Measurements from ENCODE around the gene GATA6. TPM values are rescaled to one million over a fixed set of nuclear protein-coding genes. Genes with fewer than 3 reads are reported as not detected.

Gene GATA6
- total and polyA plus RNA-seq, 7 experiments from 2014 or later, result 0.19 to 0.44 TPM; not detected in 5

DNA sequence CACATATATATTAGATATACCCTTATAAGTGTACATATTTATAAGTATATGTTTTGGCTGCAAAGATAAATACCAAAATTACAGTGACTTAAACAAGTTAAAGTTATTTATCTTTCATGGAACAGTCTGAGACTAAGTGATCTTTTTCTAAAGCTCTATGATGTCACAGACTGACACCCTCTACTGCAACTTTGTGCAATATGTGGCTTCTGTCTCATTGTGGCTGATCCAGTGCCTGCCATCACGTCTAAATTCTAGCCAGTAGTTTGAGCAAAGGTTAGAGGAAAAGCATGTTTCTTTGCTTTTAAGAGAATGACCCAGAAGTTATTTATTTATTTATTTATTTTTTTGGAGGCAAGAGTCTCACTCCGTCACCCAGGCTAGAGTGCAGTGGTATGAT lies 13.8 kb upstream of the GATA6 start:
- Mint-ChIP-seq H3K27ac (no peak overlapping the region), H3K4me1 (no peaks in the 10 kb centered on the region), H3K9me3 (no peaks in the 10 kb centered on the region), H3K36me3 (no peaks in the 10 kb centered on the region), H3K27me3 (peaks cover under 1 to 24% (median 14%) of the 10 kb centered on the region in 5 donors), H3K4me3 (no peak overlapping the region)
- no peak overlapping the region for H3K4me3 ChIP-seq (ENCODE audit: low read length)
- DNase-seq, result no peak
- no peaks in the 10 kb centered on the region for H3K9me3 ChIP-seq (ENCODE audit: control insufficient read depth in 2 of 3, low read length in 3 of 3)
- H3K27ac ChIP-seq (ENCODE audit: low read depth, low read length), result no peak overlapping the region
- intact Hi-C loops (cut with micrococcal nuclease), result no loop called here
- ChIA-PET POLR2A (no interaction called here), CTCF (no interaction called here)
- H3K4me1 ChIP-seq (ENCODE audit: control insufficient read depth in 2 of 2, insufficient read depth in 2 of 2, low read length in 2 of 2), result no peaks in the 10 kb centered on the region
- H3K27me3 ChIP-seq (ENCODE audit: control insufficient read depth in 2 of 2, insufficient read depth in 2 of 2, low read length in 2 of 2), result no peaks in the 10 kb centered on the region
- no peaks in the 10 kb centered on the region for H3K36me3 ChIP-seq (ENCODE audit: control insufficient read depth in 2 of 3, insufficient read depth in 3 of 3, low read length in 3 of 3)
- no peak for ATAC-seq

DNA sequence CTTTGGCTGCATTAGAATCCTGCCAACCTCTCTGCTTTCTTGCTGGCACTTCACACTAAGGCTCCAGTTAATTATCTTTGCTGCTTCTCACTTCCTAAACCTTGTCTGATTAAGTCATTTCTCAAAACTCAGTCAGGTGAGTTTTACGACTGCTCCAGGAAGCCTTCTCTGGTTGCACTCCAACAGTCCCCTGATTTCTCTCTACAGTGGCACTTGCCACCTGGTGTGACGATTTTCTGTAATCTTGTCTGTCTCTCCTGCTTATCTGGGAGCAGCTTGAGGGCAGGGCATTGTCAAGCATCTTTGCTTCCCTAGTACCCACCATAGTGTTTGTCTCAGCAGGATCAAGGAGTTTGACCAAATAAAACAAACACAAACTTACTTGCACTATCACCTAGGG lies 10.4 kb upstream of the GATA6 start:
- Mint-ChIP-seq H3K27ac (no peak overlapping the region), H3K9me3 (peaks cover 0 to 4% (median 0%) of the 10 kb centered on the region in 11 donors), H3K4me3 (no peak overlapping the region), H3K36me3 (no peaks in the 10 kb centered on the region), H3K27me3 (peaks cover 25 to 56% (median 43%) of the 10 kb centered on the region in 5 donors), H3K4me1 (no peaks in the 10 kb centered on the region)
- H3K4me1 ChIP-seq (ENCODE audit: control insufficient read depth in 2 of 2, insufficient read depth in 2 of 2, low read length in 2 of 2), result no peaks in the 10 kb centered on the region
- ATAC-seq (no peak), DNase-seq (no peak)
- intact Hi-C loops (cut with micrococcal nuclease), result no loop called here
- H3K4me3 ChIP-seq (ENCODE audit: low read length), result no peak overlapping the region
- no peaks in the 10 kb centered on the region for H3K36me3 ChIP-seq (ENCODE audit: control insufficient read depth in 2 of 3, insufficient read depth in 3 of 3, low read length in 3 of 3)
- H3K27ac ChIP-seq (ENCODE audit: low read depth, low read length), result no peak overlapping the region
- ChIA-PET CTCF (interaction anchor here (0.6 kb wide), 1 partner anchor 78 kb away, joined by 3 read pairs; no protein-coding TSS in a partner anchor), POLR2A (no interaction called here)
- H3K9me3 ChIP-seq (ENCODE audit: control insufficient read depth in 2 of 3, low read length in 3 of 3), result no peaks in the 10 kb centered on the region
- H3K27me3 ChIP-seq (ENCODE audit: control insufficient read depth in 2 of 2, insufficient read depth in 2 of 2, low read length in 2 of 2), result peaks cover 0 to 5% of the 10 kb centered on the region in 2 donors

DNA sequence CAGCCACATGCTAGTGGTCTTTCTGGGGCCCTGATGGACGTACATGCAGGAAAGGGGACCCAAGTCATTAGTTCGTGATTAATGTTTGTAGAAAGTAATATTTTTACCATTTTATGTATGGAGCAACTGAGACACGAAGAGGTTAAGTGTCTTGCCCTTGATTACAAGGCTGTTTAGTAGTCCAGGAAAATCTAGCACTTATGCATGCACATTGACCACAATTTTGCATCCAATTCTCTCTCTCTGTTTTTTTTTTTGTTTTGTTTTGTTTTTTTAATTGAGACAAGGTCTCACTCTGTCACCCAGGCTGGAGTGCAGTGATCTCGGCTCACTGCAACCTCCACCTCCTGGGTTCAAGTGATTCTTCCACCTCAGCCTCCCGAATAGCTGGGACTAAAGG lies 8.3 kb upstream of the GATA6 start:
- H3K27ac ChIP-seq (ENCODE audit: low read depth, low read length), result no peak overlapping the region
- Mint-ChIP-seq H3K4me1 (peaks cover 0 to 4% (median 4%) of the 10 kb centered on the region in 7 donors), H3K4me3 (no peak overlapping the region), H3K27ac (no peak overlapping the region), H3K27me3 (peaks cover 40 to 60% (median 48%) of the 10 kb centered on the region in 5 donors), H3K9me3 (peaks cover 0 to 4% (median 0%) of the 10 kb centered on the region in 11 donors), H3K36me3 (no peaks in the 10 kb centered on the region)
- H3K9me3 ChIP-seq (ENCODE audit: control insufficient read depth in 2 of 3, low read length in 3 of 3), result no peaks in the 10 kb centered on the region
- H3K27me3 ChIP-seq (ENCODE audit: control insufficient read depth in 2 of 2, insufficient read depth in 2 of 2, low read length in 2 of 2), result peaks cover 3 to 10% of the 10 kb centered on the region in 2 donors
- ATAC-seq (no peak), DNase-seq (no peak)
- no peaks in the 10 kb centered on the region for H3K36me3 ChIP-seq (ENCODE audit: control insufficient read depth in 2 of 3, insufficient read depth in 3 of 3, low read length in 3 of 3)
- H3K4me1 ChIP-seq (ENCODE audit: control insufficient read depth in 2 of 2, insufficient read depth in 2 of 2, low read length in 2 of 2), result peaks cover 0 to 3% of the 10 kb centered on the region in 2 donors
- CTCF ChIA-PET, result no interaction called here
- intact Hi-C loops (cut with micrococcal nuclease), result loop anchor here in 1 of 2 donors (10.0 kb wide), 1 partner anchor 916 kb away; the partner anchor contains the start of gene GREB1L
- POLR2A ChIA-PET, result no interaction called here
- no peak overlapping the region for H3K4me3 ChIP-seq (ENCODE audit: low read length)

DNA sequence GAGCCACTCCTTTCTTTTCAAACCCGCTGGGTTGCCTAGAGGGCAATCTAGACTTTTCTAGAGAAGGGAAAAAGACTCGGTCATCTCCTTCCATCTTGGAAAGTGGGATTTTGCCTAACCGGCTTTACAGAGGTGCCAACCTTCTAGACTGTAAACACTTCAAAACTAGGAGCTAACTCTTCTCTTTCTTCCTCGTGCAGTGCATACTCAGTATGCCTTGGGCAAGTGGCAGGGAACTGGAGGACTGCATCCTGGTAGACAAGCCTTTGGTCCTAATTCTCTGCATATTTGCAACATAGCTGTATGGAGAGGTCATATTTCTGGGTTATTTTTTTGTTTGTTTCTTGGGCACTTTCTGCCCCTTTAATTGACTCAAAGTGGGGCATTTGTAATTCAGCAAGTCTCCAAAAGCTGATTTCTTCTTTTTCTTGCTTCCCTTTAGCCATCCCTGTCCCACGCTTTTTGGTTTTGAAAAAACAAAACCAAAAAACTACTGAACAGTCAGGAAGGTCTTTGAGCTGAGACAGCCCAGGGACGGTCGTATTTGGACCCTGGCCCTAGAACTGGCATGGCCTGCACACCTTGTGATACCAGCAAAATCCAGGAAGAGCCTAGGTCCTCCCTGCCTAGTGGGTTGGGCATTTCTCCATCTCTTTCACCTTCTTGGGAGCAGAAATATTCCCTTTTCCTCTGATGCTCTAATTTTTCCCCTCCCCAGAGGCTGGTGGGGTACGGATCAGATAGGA lies 5.8 kb upstream of the GATA6 start:
- Mint-ChIP-seq H3K27me3 (peaks cover 60 to 84% (median 67%) of the 10 kb centered on the region in 5 donors), H3K4me1 (peaks cover 0 to 13% (median 10%) of the 10 kb centered on the region in 7 donors), H3K4me3 (no peak overlapping the region), H3K36me3 (no peaks in the 10 kb centered on the region), H3K9me3 (peaks cover 0 to 4% (median 0%) of the 10 kb centered on the region in 11 donors), H3K27ac (no peak overlapping the region)
- H3K4me1 ChIP-seq (ENCODE audit: control insufficient read depth in 2 of 2, insufficient read depth in 2 of 2, low read length in 2 of 2), result peaks cover 0 to 17% of the 10 kb centered on the region in 2 donors
- ATAC-seq (no peak), DNase-seq (no peak)
- H3K4me3 ChIP-seq (ENCODE audit: low read length), result no peak overlapping the region
- ChIA-PET CTCF (no interaction called here), POLR2A (no interaction called here)
- no peaks in the 10 kb centered on the region for H3K9me3 ChIP-seq (ENCODE audit: control insufficient read depth in 2 of 3, low read length in 3 of 3)
- intact Hi-C loops (cut with micrococcal nuclease), result loop anchor here in 1 of 2 donors (10.0 kb wide), 1 partner anchor 919 kb away; the partner anchor contains the start of gene GREB1L
- H3K27ac ChIP-seq (ENCODE audit: low read depth, low read length), result no peak overlapping the region
- peaks cover 16 to 29% of the 10 kb centered on the region in 2 donors for H3K27me3 ChIP-seq (ENCODE audit: control insufficient read depth in 2 of 2, insufficient read depth in 2 of 2, low read length in 2 of 2)
- H3K36me3 ChIP-seq (ENCODE audit: control insufficient read depth in 2 of 3, insufficient read depth in 3 of 3, low read length in 3 of 3), result no peaks in the 10 kb centered on the region

DNA sequence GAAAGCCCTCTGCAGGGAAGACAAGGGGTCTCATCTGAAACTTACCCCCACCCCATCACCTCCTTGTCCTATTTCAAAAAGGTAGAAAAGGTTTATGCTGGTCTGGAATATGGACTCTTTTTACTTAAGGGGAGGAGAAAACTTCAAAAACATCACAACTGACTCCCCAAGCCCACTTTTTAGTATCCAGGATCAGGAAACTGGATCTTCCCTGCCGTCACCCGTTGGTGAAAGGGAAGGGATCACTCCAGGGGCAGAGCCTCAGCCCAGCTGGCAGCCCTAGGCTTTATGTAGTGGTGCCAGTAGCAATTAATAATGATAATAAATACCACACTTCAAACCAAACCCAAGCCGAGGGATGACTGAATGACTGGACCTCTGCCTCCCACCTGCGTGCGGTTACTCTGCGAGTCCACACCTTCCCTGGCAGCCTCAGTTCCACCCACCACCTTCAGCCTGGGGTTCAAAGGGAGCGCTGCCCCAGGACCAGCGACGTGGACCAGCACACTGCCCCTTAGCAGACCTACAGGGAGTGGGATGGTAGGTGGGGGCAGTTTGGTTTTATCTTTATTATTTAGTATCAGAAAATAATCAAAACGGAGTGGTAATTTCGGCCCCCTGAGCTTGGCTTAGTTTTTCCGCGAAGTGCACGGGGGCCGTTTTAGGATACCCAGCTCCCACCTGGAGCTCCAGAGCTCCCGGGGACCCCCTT lies 4.9 kb upstream of the GATA6 start:
- Histone ChIP-seq H3K4me3 (ENCODE audit: low read length) (no peak overlapping the region), H3K27ac (ENCODE audit: low read depth, low read length) (no peak overlapping the region), H3K9me3 (ENCODE audit: control insufficient read depth in 2 of 3, low read length in 3 of 3) (no peaks in the 10 kb centered on the region), H3K4me1 (ENCODE audit: control insufficient read depth in 2 of 2, insufficient read depth in 2 of 2, low read length in 2 of 2) (peaks cover 0 to 19% of the 10 kb centered on the region in 2 donors), H3K36me3 (ENCODE audit: control insufficient read depth in 2 of 3, insufficient read depth in 3 of 3, low read length in 3 of 3) (no peaks in the 10 kb centered on the region), H3K27me3 (ENCODE audit: control insufficient read depth in 2 of 2, insufficient read depth in 2 of 2, low read length in 2 of 2) (peaks cover 16 to 29% of the 10 kb centered on the region in 2 donors)
- CTCF ChIA-PET, result no interaction called here
- no peak overlapping the region for H3K4me3 Mint-ChIP-seq
- peaks cover 0 to 4% (median 0%) of the 10 kb centered on the region in 11 donors for H3K9me3 Mint-ChIP-seq
- DNase-seq (no peak), ATAC-seq (no peak)
- peaks cover 62 to 81% (median 71%) of the 10 kb centered on the region in 5 donors for H3K27me3 Mint-ChIP-seq
- H3K4me1 Mint-ChIP-seq, result peaks cover 0 to 15% (median 11%) of the 10 kb centered on the region in 7 donors
- intact Hi-C loops (cut with micrococcal nuclease), result loop anchor here in 1 of 2 donors (5.0 to 10.0 kb wide), 3 partner anchors 183 to 920 kb away; partner anchors contain the start of gene GREB1L
- H3K27ac Mint-ChIP-seq, result no peak overlapping the region
- POLR2A ChIA-PET, result interaction anchor here (0.5 kb wide), 1 partner anchor 565 kb away, joined by 3 read pairs; no protein-coding TSS in a partner anchor
- no peaks in the 10 kb centered on the region for H3K36me3 Mint-ChIP-seq

DNA sequence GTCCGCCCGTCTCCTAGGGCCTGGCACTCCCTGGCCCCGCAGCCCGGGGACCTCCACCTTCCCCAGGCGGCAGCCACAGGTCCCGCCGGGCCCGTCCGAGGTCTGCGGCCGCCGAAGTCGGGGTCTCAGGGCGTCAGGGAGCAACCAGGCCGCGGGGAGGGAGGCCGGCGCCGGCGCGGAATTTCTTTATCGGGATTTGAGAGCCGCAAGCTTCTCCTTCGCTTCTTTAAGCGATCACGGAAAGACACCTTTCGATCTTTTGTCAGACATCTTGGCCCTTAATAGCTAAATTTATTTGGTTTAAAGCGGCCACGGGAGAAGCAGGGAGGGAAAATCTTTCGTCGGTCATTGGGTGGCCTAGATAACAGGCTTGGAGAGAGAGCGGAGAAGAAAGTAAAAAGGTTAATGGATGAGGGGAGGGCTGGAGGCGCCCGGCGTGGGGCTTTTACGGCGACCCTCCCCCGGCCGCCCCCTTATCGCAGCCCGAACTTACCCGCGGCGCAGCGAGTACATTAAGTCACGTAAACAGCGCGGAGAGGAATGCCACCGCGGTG lies 4.3 kb upstream of the GATA6 start:
- Mint-ChIP-seq H3K4me3 (peak overlapping the region in 4 of 10 donors; percentile 7 to 48 (median 26)), H3K27ac (peak overlapping the region in 1 of 9 donors; percentile 83), H3K9me3 (peaks cover 0 to 4% (median 0%) of the 10 kb centered on the region in 11 donors), H3K27me3 (peaks cover 64 to 79% (median 76%) of the 10 kb centered on the region in 5 donors), H3K36me3 (no peaks in the 10 kb centered on the region), H3K4me1 (peaks cover 0 to 18% (median 14%) of the 10 kb centered on the region in 7 donors)
- intact Hi-C loops (cut with micrococcal nuclease), result loop anchor here in 1 of 2 donors (5.0 to 10.0 kb wide), 3 partner anchors 182 to 920 kb away; partner anchors contain the start of gene GREB1L
- DNase-seq (no peak), ATAC-seq (no peak)
- Histone ChIP-seq H3K4me1 (ENCODE audit: control insufficient read depth in 2 of 2, insufficient read depth in 2 of 2, low read length in 2 of 2) (peaks cover 0 to 19% of the 10 kb centered on the region in 2 donors), H3K9me3 (ENCODE audit: control insufficient read depth in 2 of 3, low read length in 3 of 3) (no peaks in the 10 kb centered on the region), H3K36me3 (ENCODE audit: control insufficient read depth in 2 of 3, insufficient read depth in 3 of 3, low read length in 3 of 3) (no peaks in the 10 kb centered on the region), H3K4me3 (ENCODE audit: low read length) (no peak overlapping the region), H3K27ac (ENCODE audit: low read depth, low read length) (no peak overlapping the region), H3K27me3 (ENCODE audit: control insufficient read depth in 2 of 2, insufficient read depth in 2 of 2, low read length in 2 of 2) (peaks cover 16 to 32% of the 10 kb centered on the region in 2 donors)
- POLR2A ChIA-PET, result interaction anchor here (0.5 kb wide), 1 partner anchor 565 kb away, joined by 3 read pairs; no protein-coding TSS in a partner anchor
- CTCF ChIA-PET, result no interaction called here
